Endothelial cell of umbilical vein (primary cell): Measurements from ENCODE around the gene SMG5. TPM values are rescaled to one million over a fixed set of nuclear protein-coding genes. Genes with fewer than 3 reads are reported as not detected.

Experiments
- BruUV-seq: library from RNA; stranded (reverse); fragments of 400-500 nt; replicated peaks from 2 replicates; lab custom pipeline; 2021; lab: Mats Ljungman, UMichigan
- CTCF ChIA-PET: fragments of 300-600, 350-600 bp; sonication (Branson Sonifier 250); formaldehyde crosslinking; loops from one replicate; lab custom pipeline; 2021; ENCODE audit warnings: antibody characterized with exemption, inconsistent platforms; lab: Charles Lee
- POLR2A ChIA-PET: fragments of 300-600, 350-600 bp; sonication (Branson Sonifier 250); formaldehyde crosslinking; loops from one replicate; lab custom pipeline; 2021; ENCODE audit warnings: antibody characterized with exemption, inconsistent platforms; lab: Charles Lee
- DNase-seq: peaks from one replicate; pipeline ENCODE4 v3.0.0-alpha.2; 2011; ENCODE audit warnings: low read depth, low spot score
- FAIRE-seq: peaks from 2 replicates; lab custom pipeline; 2011; peaks lifted over from hg19 to GRCh38; lab: Jason Lieb, UNC
- H2AFZ ChIP-seq: 2 replicates; pipeline ENCODE4 v1.6.0; 2012; ENCODE audit warnings: low read depth, low read length, control low read depth, inconsistent platforms
- H3K27ac ChIP-seq: 2 replicates; pipeline ENCODE4 v1.5.1; 2011; ENCODE audit warnings: low read depth, mild to moderate bottlenecking, control low read depth, low read length, moderate library complexity; ENCODE audit not compliant: insufficient read depth
- H3K27me3 ChIP-seq, 2 experiments: 2 replicates each; pipeline versions ENCODE4 v1.6.0 to v1.6.1; 2011; ENCODE audit warnings: low read length in 2 of 2, mixed read lengths in 1 of 2; ENCODE audit not compliant: control insufficient read depth in 2 of 2, insufficient read depth in 2 of 2
- H3K36me3 ChIP-seq, 2 experiments: 2 replicates in 1 of 2; 3 replicates in 1 of 2; pipeline ENCODE4 v1.5.1; 2011; ENCODE audit warnings: low read length in 2 of 2, mild to moderate bottlenecking in 1 of 2, moderate library complexity in 1 of 2; ENCODE audit not compliant: control insufficient read depth in 2 of 2, insufficient read depth in 2 of 2; ENCODE audit errors: extremely low read depth in 1 of 2
- H3K4me1 ChIP-seq: 3 replicates; pipeline ENCODE4 v1.5.1; 2011; ENCODE audit warnings: mild to moderate bottlenecking, low read length; ENCODE audit not compliant: control insufficient read depth, insufficient read depth; ENCODE audit errors: extremely low read depth
- H3K4me2 ChIP-seq: 2 replicates; pipeline ENCODE4 v1.6.1; 2011; ENCODE audit warnings: low read length, control low read depth, mixed read lengths; ENCODE audit not compliant: insufficient read depth
- H3K4me3 ChIP-seq, 3 experiments: fragments of 200-600 bp in 1 of 3; sonication (generic), shearing (Covaris generic) in 1 of 3; replicated peaks in 1 of 3; 2 replicates each; pipeline ENCODE4 v1.5.1; 2011 to 2016; ENCODE audit warnings: control low read depth in 3 of 3, low read length in 3 of 3, mild to moderate bottlenecking in 2 of 3, inconsistent platforms in 1 of 3, low read depth in 1 of 3, moderate library complexity in 1 of 3; ENCODE audit not compliant: insufficient read depth in 1 of 3
- H3K79me2 ChIP-seq: 2 replicates; pipeline ENCODE4 v1.6.0; 2012; ENCODE audit warnings: low read length, inconsistent platforms; ENCODE audit not compliant: control insufficient read depth, insufficient read depth
- H3K9ac ChIP-seq: replicated peaks from 2 replicates; pipeline ENCODE3; 2011; ENCODE audit warnings: low read length, control low read depth; ENCODE audit not compliant: insufficient read depth; ENCODE audit errors: extremely low read depth
- H3K9me1 ChIP-seq: replicated peaks from 3 replicates; pipeline ENCODE4 v1.6.0; 2011; ENCODE audit warnings: mild to moderate bottlenecking, low read length; ENCODE audit not compliant: control insufficient read depth, insufficient read depth; ENCODE audit errors: extremely low read depth
- H3K9me3 ChIP-seq: replicated peaks from 2 replicates; pipeline ENCODE4 v1.5.1; 2012; ENCODE audit warnings: low read length, inconsistent platforms; ENCODE audit not compliant: control insufficient read depth, insufficient read depth
- H4K20me1 ChIP-seq: replicated peaks from 2 replicates; pipeline ENCODE3; 2011; ENCODE audit warnings: mild to moderate bottlenecking, low read length; ENCODE audit not compliant: control insufficient read depth, insufficient read depth; ENCODE audit errors: extremely low read depth
- EZH2 ChIP-seq: IDR thresholded peaks from 2 replicates; pipeline ENCODE4 v1.6.1; 2012; ENCODE audit warnings: borderline replicate concordance, low read depth, mild to moderate bottlenecking, moderate library complexity, low read length, inconsistent platforms; ENCODE audit not compliant: severe bottlenecking
- FOS ChIP-seq: IDR thresholded peaks from 2 replicates; pipeline ENCODE4 v1.6.1; 2011; ENCODE audit warnings: mild to moderate bottlenecking, low read length, moderate library complexity, borderline replicate concordance; ENCODE audit not compliant: insufficient read depth
- GATA2 ChIP-seq: IDR thresholded peaks from 2 replicates; pipeline ENCODE4 v1.7.0; 2011; ENCODE audit warnings: low read depth, mild to moderate bottlenecking, moderate library complexity, mixed read lengths, low read length; ENCODE audit not compliant: insufficient read length, insufficient read depth
- JUN ChIP-seq: IDR thresholded peaks from 2 replicates; pipeline ENCODE4 v1.6.1; 2011; ENCODE audit warnings: borderline replicate concordance, low read depth; ENCODE audit not compliant: insufficient read length, insufficient read depth
- POLR2A ChIP-seq: IDR thresholded peaks from 2 replicates; pipeline ENCODE4 v1.6.1; 2012; ENCODE audit warnings: low read depth, mild to moderate bottlenecking, control low read depth, low read length
- dilution Hi-C: fragments of 300-500 bp; cut with MboI; formaldehyde crosslinking; loops from one replicate; pipeline ENCODE4 v1.15.0; 2019; ENCODE audit warnings: low sequenced_read_pairs; ENCODE audit not compliant: extremely low pct_ligation_motif_present
- intact Hi-C: fragments of 100-400 bp; cut with micrococcal nuclease; formaldehyde crosslinking; loops from one replicate; pipeline ENCODE4 v1.10.0; 2022
- polyA plus RNA-seq, 4 experiments: library from polyadenylated mRNA; depleted of rRNA in 3 of 4; stranded (reverse) in 3 of 4; unstranded in 1 of 4; fragments of >200 nt; gene quantifications; 2 replicates each; pipeline versions ENCODE4 v1.2.1 to v1.2.3, GENCODE V29; 2011 to 2012; ENCODE audit warnings: missing spikeins in 1 of 4
- total RNA-seq: library from RNA; stranded (reverse); gene quantifications from 2 replicates; pipeline ENCODE4 v1.2.3, GENCODE V29; 2021
- TF ChIP-seq, protein P1 (sequence below): IDR thresholded peaks from 2 replicates; pipeline ENCODE4 v1.6.1; 2011; ENCODE audit not compliant: insufficient read depth, insufficient read length

The SMG5 gene
- total and polyA plus RNA-seq, 2 donors (not counting 3 experiments of a cell fraction or from before 2014, with no cell fraction given), result 37.4 to 82.6 TPM

DNA sequence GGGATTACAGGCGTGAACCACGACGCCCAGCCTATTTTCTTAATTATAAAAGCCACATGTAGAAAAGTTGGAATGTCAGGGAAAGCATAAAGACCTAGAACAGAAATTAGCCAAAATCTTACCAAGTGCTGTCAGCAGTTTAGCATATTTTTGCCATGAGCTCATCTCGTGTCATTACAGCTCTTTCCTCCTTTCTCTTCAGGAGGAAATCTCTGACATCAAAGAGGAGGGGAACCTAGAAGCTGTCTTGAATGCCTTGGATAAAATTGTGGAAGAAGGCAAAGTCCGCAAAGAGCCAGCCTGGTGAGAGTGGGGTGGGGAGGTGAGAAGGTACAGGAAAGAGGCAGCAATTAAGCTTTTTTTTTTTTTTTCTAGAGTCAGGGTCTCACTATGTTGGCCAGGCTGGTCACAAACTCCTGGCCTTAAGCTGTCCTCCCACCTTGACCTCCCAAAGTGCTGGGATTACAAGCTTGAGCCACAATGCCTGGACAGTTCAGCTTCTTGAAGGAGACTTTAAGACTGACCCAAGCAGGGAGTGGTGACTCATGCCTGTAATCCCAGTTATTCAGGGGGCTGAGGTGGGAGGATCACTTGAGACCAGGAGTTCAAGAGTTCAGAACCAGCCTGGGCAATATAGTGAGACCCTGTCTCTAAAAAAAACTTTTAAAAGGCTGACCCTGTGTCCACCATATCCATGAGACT, 49.0 kb downstream of the SMG5 start:
- peaks cover 0 to 21% of the 10 kb centered on the region in 2 experiments for H3K36me3 ChIP-seq
- no peak overlapping the region for H3K4me3 ChIP-seq
- BruUV-seq, result no TSS peak
- no peaks in the 10 kb centered on the region for H3K9me3 ChIP-seq
- no peak overlapping the region for H2AFZ ChIP-seq
- H3K79me2 ChIP-seq, result no peaks in the 10 kb centered on the region
- H4K20me1 ChIP-seq, result no peaks in the 10 kb centered on the region
- H3K4me2 ChIP-seq, result no peak overlapping the region
- ChIA-PET CTCF (interaction anchor here (0.6 to 2.5 kb wide), 12 partner anchors 8 to 144 kb away, joined by 3 to 19 read pairs (median 4); partner anchors contain the start of gene SLC25A44), POLR2A (interaction anchor here (0.6 to 1.1 kb wide), 4 partner anchors 8 to 255 kb away, joined by 3 to 5 read pairs (median 4); no protein-coding TSS in a partner anchor)
- H3K9ac ChIP-seq, result peak overlapping the region; percentile 38
- FAIRE-seq (peak; percentile 88), DNase-seq (no peak)
- H3K9me1 ChIP-seq, result no peaks in the 10 kb centered on the region
- dilution Hi-C loops, result no loop called here
- intact Hi-C loops, result no loop called here
- peak overlapping the region; percentile 60 for H3K27ac ChIP-seq
- TF ChIP-seq JUN, result peak; percentile 40
- peak; percentile 3 for TF ChIP-seq FOS
- no peak for TF ChIP-seq POLR2A
- no peaks in the 10 kb centered on the region for H3K27me3 ChIP-seq
- peaks cover 12% of the 10 kb centered on the region for H3K4me1 ChIP-seq

DNA sequence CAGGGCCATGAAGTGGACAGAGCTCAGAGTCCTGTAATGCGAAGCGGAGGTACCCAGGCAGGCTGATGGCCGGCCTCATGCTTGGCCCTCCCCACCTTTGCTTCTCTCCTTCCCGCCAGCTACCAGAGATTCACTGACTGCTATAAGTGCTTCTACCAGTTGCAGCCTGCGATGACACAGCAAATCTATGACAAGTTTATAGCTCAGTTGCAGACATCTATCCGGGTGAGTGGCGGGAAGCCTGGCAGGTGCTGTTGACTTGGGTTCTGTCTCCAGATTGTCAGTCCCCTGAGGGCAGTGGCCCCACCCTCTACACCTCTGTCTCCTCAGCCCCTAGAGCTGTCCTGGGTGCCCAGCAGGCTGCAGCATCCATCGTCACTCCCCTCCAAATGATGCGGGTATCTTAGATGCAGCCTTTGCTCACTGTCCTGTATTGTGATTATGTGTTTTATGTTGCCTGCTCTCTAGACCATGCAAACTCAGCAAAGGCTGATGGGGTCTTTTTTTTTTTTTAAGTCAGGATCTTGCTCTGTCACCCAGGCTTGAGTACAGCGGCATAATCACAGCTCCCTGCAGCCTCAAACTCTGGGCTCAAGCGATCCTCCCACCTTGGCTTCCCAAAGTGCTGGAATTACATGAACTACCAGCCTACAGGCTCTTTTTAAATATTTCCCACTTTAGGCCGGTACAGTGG, 50.3 kb downstream of the SMG5 start:
- no peak for FAIRE-seq
- no peak overlapping the region for H3K4me3 ChIP-seq
- dilution Hi-C loops (no loop called here), intact Hi-C loops (no loop called here)
- no peaks in the 10 kb centered on the region for H3K9me3 ChIP-seq
- ChIA-PET CTCF (interaction anchor here (1.2 to 2.5 kb wide), 5 partner anchors 19 to 117 kb away, joined by 3 to 11 read pairs (median 10); no protein-coding TSS in a partner anchor), POLR2A (interaction anchor here (0.6 kb wide), 1 partner anchor 15 kb away, joined by 3 read pairs; no protein-coding TSS in a partner anchor)
- BruUV-seq, result no TSS peak
- no peak overlapping the region for H2AFZ ChIP-seq
- no peak for DNase-seq
- no peak for TF ChIP-seq EZH2
- TF ChIP-seq, protein P1, sequence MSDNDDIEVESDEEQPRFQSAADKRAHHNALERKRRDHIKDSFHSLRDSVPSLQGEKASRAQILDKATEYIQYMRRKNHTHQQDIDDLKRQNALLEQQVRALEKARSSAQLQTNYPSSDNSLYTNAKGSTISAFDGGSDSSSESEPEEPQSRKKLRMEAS, result no peak
- no peak for TF ChIP-seq GATA2
- TF ChIP-seq JUN, result no peak
- H4K20me1 ChIP-seq, result no peaks in the 10 kb centered on the region
- H3K4me2 ChIP-seq, result no peak overlapping the region
- no peaks in the 10 kb centered on the region for H3K9me1 ChIP-seq
- peaks cover 12% of the 10 kb centered on the region for H3K4me1 ChIP-seq
- H3K27ac ChIP-seq, result no peak overlapping the region
- no peak overlapping the region for H3K9ac ChIP-seq
- no peaks in the 10 kb centered on the region for H3K27me3 ChIP-seq
- H3K79me2 ChIP-seq, result no peaks in the 10 kb centered on the region
- peaks cover 0 to 24% of the 10 kb centered on the region in 2 experiments for H3K36me3 ChIP-seq
